ENCODE results near the gene SLC16A10.
A peak's percentile ranks its signal among the peaks of the same experiment; 100 is the strongest.

The SLC16A10 gene

GRCh38 chr6:111228094-111228493 lies 140.8 kb downstream of the SLC16A10 start:
- no peak for TF ChIP-seq CTCF (IDR thresholded peaks at IDR 0.05; ENCODE audit: low read depth, low read length, missing control alignments)
- no peak for DNase-seq
- in situ Hi-C loops (cut with HindIII; ENCODE audit: low pct_ligation_motif_present, low sequenced_read_pairs): no loop called here
- H3K4me3 ChIP-seq (ENCODE audit: low read depth, low read length): no peak overlapping the region
- H3K27ac ChIP-seq: peak overlapping the region; percentile 23
- H3K27me3 ChIP-seq (replicated peaks): no peaks in the 10 kb centered on the region
- H3K36me3 ChIP-seq (replicated peaks): no peaks in the 10 kb centered on the region

- Histone ChIP-seq H3K27me3 (replicated peaks) (no peaks in the 10 kb centered on the region), H3K27ac (peak overlapping the region; percentile 9), H3K4me3 (ENCODE audit: low read depth, low read length) (no peak overlapping the region), H3K36me3 (replicated peaks) (no peaks in the 10 kb centered on the region)
- TF ChIP-seq CTCF (IDR thresholded peaks at IDR 0.05; ENCODE audit: low read depth, low read length, missing control alignments): no peak
- DNase-seq: peak; percentile 22
- in situ Hi-C loops (cut with HindIII; ENCODE audit: low pct_ligation_motif_present, low sequenced_read_pairs): no loop called here
These were observed 143.2 kb downstream of the SLC16A10 start for GRCh38 chr6:111230351-111231089.

- no peak overlapping the region for H3K27ac ChIP-seq
- no peak for DNase-seq
These were observed 143.8 kb downstream of the SLC16A10 start for GRCh38 chr6:111231090-111231459.

GRCh38 chr6:111237852-111238251 lies 150.5 kb downstream of the SLC16A10 start:
- TF ChIP-seq CTCF (IDR thresholded peaks at IDR 0.05; ENCODE audit: low read depth, low read length, missing control alignments): no peak
- Histone ChIP-seq H3K4me3 (ENCODE audit: low read depth, low read length) (no peak overlapping the region), H3K27ac (no peak overlapping the region), H3K27me3 (replicated peaks) (no peaks in the 10 kb centered on the region), H3K36me3 (replicated peaks) (no peaks in the 10 kb centered on the region)
- in situ Hi-C loops (cut with HindIII; ENCODE audit: low pct_ligation_motif_present, low sequenced_read_pairs): no loop called here
- no peak for DNase-seq

More at GRCh38 chr6:111231090-111231459, 143.8 kb downstream of the SLC16A10 start:
- in situ Hi-C loops (cut with HindIII; ENCODE audit: low pct_ligation_motif_present, low sequenced_read_pairs): no loop called here
- no peak for TF ChIP-seq CTCF (IDR thresholded peaks at IDR 0.05; ENCODE audit: low read depth, low read length, missing control alignments)
- no peak overlapping the region for H3K4me3 ChIP-seq (ENCODE audit: low read depth, low read length)
- no peaks in the 10 kb centered on the region for H3K27me3 ChIP-seq (replicated peaks)
- no peaks in the 10 kb centered on the region for H3K36me3 ChIP-seq (replicated peaks)

- no peaks in the 10 kb centered on the region for H3K36me3 ChIP-seq (replicated peaks)
- TF ChIP-seq CTCF (IDR thresholded peaks at IDR 0.05; ENCODE audit: low read depth, low read length, missing control alignments): no peak
- H3K27ac ChIP-seq: no peak overlapping the region
- peak; percentile 32 for DNase-seq
- H3K27me3 ChIP-seq (replicated peaks): no peaks in the 10 kb centered on the region
- H3K4me3 ChIP-seq (ENCODE audit: low read depth, low read length): no peak overlapping the region
- in situ Hi-C loops (cut with HindIII; ENCODE audit: low pct_ligation_motif_present, low sequenced_read_pairs): no loop called here
These were observed 151.3 kb downstream of the SLC16A10 start for GRCh38 chr6:111238464-111239119.

Measured in brain microvascular endothelial cell (primary cell).